22Rv1 (cell line): ENCODE measurements around the gene PPIP5K2.
"Not testable (repeated sequence)": the region's sequence is repeated elsewhere in the genome, so short reads cannot be mapped to it uniquely, and the experiment has no call there.

ENCODE experiments used
- H3K27ac ChIP-seq: fragments of 450-650 bp; 2 replicates; pipeline ENCODE4 v1.5.1; 2017
- CTCF ChIP-seq: fragments of 450-650 bp; IDR thresholded peaks from 2 replicates; pipeline ENCODE4 v1.5.1; 2017; ENCODE audit warnings: mild to moderate bottlenecking
- ZFX ChIP-seq: fragments of 450-650 bp; IDR thresholded peaks from 2 replicates; pipeline ENCODE4 v1.6.1; 2017; ENCODE audit warnings: antibody characterized with exemption, borderline replicate concordance

The PPIP5K2 gene

GRCh38 chr5:103119765-103120606 lies at the start of gene PPIP5K2, which contains the start of gene GIN1:
TSS of gene PPIP5K2 (plus strand) at chr5:103120301. CDS start at chr5:103129590, 9,289 bp downstream.
TSS of gene GIN1 (minus strand) at chr5:103120138. CDS start at chr5:103108707, 11,431 bp downstream.
- no peak for TF ChIP-seq CTCF
- no peak for TF ChIP-seq ZFX
- H3K27ac ChIP-seq: peak within 1 kb of the TSS; percentile 91

GRCh38 chr5:103073500-103073899 lies 46.6 kb upstream of the PPIP5K2 start:
- H3K27ac ChIP-seq: not testable (repeated sequence)

- no peak for TF ChIP-seq CTCF
- TF ChIP-seq ZFX: no peak
- H3K27ac ChIP-seq: no peak overlapping the region
These were observed 44.7 kb upstream of the PPIP5K2 start for GRCh38 chr5:103075442-103075841.

GRCh38 chr5:103079796-103080195 lies 40.3 kb upstream of the PPIP5K2 start:
- TF ChIP-seq ZFX (no peak), CTCF (no peak)
- H3K27ac ChIP-seq: no peak overlapping the region

- TF ChIP-seq CTCF (no peak), ZFX (no peak)
- H3K27ac ChIP-seq: no peak overlapping the region
These were observed 33.6 kb upstream of the PPIP5K2 start for GRCh38 chr5:103086547-103086946.

- H3K27ac ChIP-seq: no peak overlapping the region
- TF ChIP-seq CTCF (no peak), ZFX (no peak)
These were observed 30.8 kb upstream of the PPIP5K2 start for GRCh38 chr5:103089272-103089671.

GRCh38 chr5:103090791-103091190 lies 29.3 kb upstream of the PPIP5K2 start:
- TF ChIP-seq ZFX: no peak
- no peak for TF ChIP-seq CTCF
- no peak overlapping the region for H3K27ac ChIP-seq

- TF ChIP-seq CTCF: no peak
- TF ChIP-seq ZFX: no peak
- no peak overlapping the region for H3K27ac ChIP-seq
These were observed 27.4 kb upstream of the PPIP5K2 start for GRCh38 chr5:103092676-103093075.
